Measurements from ENCODE around the gene SNX11.

GRCh38 chr17:48161127-48161905 lies 53.8 kb downstream of the SNX11 start:
- TF ChIP-seq CTCF (IDR thresholded peaks at IDR 0.05), result no peak
- no peak for TF ChIP-seq EP300 (IDR thresholded peaks at IDR 0.05)
- no peak for TF ChIP-seq POLR2AphosphoS5 (IDR thresholded peaks at IDR 0.05)
- no peak for TF ChIP-seq POLR2A (IDR thresholded peaks at IDR 0.05)

All from suprapubic skin (tissue), 4 donors.